NCI-H1694 treated with DMSO at 0.1 percent for 48 hours (cell line): ENCODE data around the gene PHF21B.
"Not testable (repeated sequence)": the region's sequence is repeated elsewhere in the genome, so short reads cannot be mapped to it uniquely, and the experiment has no call there.

Experiments
- DNase-seq: peaks from one replicate; lab custom pipeline; 2025; lab: John Stamatoyannopoulos, UW

Gene PHF21B

GRCh38 chr22:44933666-44934453, 75.9 kb downstream of the PHF21B start:
- DNase-seq, result no peak

GRCh38 chr22:44932493-44932892, 77.3 kb downstream of the PHF21B start:
- no peak for DNase-seq

GRCh38 chr22:44931766-44932165, 78.0 kb downstream of the PHF21B start:
- DNase-seq, result no peak

GRCh38 chr22:44931077-44931540, 78.7 kb downstream of the PHF21B start:
- no peak for DNase-seq

GRCh38 chr22:44930711-44931035, 79.1 kb downstream of the PHF21B start:
- no peak for DNase-seq

- no peak for DNase-seq
Observed at GRCh38 chr22:44930016-44930710, 79.6 kb downstream of the PHF21B start.

- no peak for DNase-seq
Observed at GRCh38 chr22:44929359-44930015, 80.3 kb downstream of the PHF21B start.

GRCh38 chr22:44928711-44929358, 81.0 kb downstream of the PHF21B start:
- DNase-seq, result no peak

GRCh38 chr22:44928136-44928463, 81.7 kb downstream of the PHF21B start:
- DNase-seq, result no peak

- DNase-seq, result no peak
Observed at GRCh38 chr22:44927463-44928135, 82.2 kb downstream of the PHF21B start.

GRCh38 chr22:44926491-44927415, 83.1 kb downstream of the PHF21B start:
- no peak for DNase-seq

GRCh38 chr22:44926124-44926475, 83.7 kb downstream of the PHF21B start:
- no peak for DNase-seq

- DNase-seq, result no peak
Observed at GRCh38 chr22:44925465-44926123, 84.2 kb downstream of the PHF21B start.

GRCh38 chr22:44924710-44925109, 85.1 kb downstream of the PHF21B start:
- DNase-seq, result no peak

GRCh38 chr22:44924098-44924497, 85.7 kb downstream of the PHF21B start:
- DNase-seq, result no peak

GRCh38 chr22:44921766-44922165, 88.0 kb downstream of the PHF21B start:
- not testable (repeated sequence) for DNase-seq

GRCh38 chr22:44920183-44920582, 89.6 kb downstream of the PHF21B start:
- DNase-seq, result no peak

- no peak for DNase-seq
Observed at GRCh38 chr22:44919691-44920090, 90.1 kb downstream of the PHF21B start.

GRCh38 chr22:44918925-44919392, 90.8 kb downstream of the PHF21B start:
- DNase-seq, result no peak

GRCh38 chr22:44918166-44918924, 91.5 kb downstream of the PHF21B start:
- DNase-seq, result no peak
